Stimulated activated CD8-positive, alpha-beta memory T cell treated with anti-CD3 and anti-CD28 coated beads, Interleukin-7, amount 100 ng/mL, for 24 hours (primary cell): Measurements from ENCODE around the gene GHR.

Source experiments
- DNase-seq: peaks from one replicate; pipeline ENCODE4 v3.0.0-alpha.2; 2020; ENCODE audit warnings: low read depth

Gene GHR

DNA sequence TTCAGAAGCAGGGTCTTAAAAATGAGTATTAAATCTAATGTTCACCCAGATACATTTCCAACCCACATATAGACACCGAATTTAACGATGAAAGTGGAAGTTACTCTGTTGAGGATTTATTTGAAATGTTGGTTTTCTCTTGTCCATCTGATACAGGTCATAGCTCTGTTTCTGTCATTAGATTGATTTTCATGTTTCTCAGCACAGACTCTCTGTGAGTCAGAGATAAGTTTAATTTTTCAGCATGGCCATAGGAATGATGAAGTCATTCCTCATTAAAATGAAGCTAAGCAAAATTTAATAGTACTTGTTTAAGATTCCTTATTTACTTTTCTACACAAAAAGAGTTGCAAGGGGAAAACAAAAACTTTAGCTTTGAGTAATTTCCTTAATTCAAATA lies 38.8 kb downstream of the GHR start:
- DNase-seq: no peak

DNA sequence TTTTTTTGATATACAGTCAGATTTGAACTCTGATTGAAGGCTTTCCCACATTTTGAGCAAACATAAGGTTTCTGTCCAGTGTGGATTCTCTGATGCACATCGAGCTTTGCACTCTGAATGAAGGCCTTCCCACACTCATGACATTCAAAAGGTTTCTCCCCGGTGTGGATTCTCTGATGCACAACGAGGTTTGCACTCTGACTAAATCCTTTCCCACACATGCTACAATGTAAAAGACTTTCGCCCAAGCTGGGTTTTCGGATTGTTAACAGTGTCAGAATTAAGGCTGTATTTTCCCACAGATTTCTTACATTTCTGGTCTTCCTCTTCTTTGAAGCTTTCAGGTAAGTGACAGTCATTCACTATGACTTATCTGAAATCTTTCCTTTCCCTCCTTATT lies 44.3 kb downstream of the GHR start:
- no peak for DNase-seq

DNA sequence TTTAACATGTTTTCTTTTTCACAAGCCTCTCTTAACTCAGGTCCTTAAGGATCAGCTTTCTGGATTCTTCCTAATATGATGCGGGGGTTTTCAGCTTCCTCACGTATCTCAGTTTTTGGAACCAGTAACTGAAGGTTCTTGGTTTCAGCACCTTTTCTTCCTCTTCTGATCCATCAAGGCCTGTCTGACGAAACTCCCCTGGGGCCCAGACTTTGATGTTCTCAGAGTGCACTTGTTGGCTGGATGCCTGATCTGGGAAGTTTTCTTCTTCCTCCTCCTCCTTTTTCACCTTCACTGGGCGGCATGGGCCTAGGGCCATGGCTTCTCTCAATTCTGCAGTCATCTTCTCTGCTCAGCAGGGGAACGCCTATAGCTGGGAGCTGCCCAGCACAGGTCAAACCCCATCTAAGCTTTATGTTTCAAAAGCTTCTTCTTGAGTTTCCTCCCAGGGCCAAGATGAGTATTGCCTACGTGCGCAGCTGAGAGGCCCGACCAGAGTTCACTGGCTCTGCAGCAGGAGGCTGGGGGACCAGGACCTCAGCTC lies 44.8 kb downstream of the GHR start:
- no peak for DNase-seq

DNA sequence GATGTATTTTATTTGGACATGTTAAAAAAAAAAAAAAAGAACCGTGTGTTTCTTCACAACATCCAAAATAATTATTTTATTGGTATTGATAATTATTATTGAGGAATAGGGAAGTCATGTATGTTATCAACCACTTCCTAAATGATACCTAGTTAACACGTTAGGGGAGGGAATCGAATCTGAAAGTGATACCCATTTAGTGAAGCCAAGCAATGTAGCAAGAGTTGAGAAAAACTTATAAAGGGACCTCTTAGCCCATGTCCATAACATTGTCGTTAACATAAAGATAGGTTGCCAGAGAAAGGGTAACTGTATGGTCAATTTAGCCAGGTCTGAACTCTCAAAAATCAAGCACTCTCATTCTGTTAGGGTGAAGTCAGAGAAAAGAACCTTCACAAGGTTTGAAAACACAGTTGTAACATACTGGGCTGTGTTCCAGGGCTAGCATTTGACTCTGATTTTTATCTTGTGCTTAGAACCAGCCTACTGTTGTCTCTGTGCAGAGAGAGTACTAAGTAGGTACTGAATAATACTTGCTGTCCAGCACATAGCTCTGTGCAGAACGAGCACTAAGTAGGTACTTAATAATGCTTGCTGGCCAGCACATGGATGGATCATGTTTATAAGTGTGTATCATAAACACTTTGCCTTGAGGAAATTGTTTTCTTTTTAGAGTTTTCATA lies 60.4 kb downstream of the GHR start:
- DNase-seq: no peak

DNA sequence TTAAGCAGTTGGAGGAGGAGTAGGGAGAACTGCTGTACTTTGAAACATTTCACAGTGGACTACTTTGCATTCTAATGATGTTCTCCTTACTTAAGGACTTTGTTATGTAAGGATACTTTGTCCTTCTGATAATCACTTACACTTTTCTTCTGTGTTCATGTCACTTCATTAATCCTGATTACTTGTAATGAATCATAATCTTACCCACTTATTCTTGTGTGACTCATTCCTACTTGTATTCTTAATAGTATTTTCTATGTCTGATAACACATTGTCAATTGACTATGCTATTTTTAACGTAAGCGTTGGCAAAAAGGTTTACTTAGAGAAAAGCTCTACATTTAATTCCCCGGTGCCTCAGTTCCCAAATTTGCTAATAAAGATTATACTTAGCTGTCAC lies 63.8 kb downstream of the GHR start:
- DNase-seq: no peak

DNA sequence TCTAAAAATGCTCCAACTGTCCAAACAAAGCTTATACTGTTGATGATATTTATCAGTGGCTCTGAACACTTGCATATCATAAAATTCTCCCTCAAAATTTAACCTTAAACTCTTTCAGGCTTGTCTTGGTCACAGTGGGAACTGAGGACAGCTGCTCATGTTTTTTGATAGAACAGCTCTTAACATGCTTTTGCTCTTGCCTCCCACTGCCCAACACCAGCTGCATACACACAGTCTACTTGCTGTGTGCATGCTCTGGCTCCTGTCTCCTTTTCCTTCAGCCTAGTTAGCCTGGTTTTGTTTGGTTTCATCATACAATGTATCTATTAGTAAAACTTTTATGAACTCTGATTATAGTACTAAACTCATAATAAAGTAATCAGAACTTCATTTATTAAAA lies 64.6 kb downstream of the GHR start:
- DNase-seq: no peak

DNA sequence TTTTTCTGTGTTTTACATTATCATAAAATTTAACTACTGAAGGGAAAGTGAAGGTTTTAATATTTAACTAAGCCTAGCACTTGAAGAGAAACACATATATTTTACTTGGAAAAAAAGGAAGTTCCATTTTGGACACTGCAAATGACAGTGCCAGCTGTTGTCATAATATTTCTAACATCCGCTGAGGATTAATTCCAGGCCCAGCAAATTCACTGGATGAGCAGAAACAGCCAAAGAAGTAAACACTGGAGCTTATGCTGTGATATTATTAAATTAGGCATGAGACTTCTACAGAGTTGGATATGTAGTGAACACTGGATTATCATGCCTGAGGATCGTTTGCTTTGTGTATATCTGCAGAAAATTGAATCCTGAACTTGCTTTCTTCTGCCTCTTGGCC lies 67.6 kb downstream of the GHR start:
- DNase-seq: no peak

DNA sequence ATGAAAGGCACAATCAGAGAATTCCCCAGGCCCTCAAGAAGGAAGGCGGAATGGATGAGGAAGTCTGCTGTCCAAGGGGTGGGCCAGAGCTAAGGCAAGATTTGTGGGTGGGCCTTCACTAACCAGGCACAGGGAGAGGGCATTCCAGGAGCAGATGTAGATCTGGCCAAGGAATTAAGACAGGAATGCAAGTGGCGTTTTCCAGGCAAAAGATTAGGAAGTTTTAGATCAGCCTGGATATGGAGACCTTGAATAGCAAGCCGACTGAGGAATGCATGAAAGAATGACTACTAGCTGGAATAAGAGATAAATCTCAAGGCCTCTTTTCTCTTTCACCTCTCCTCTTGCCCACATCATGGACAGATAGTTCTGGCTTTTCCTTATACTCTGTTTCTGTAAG lies 68.5 kb downstream of the GHR start:
- DNase-seq: no peak

DNA sequence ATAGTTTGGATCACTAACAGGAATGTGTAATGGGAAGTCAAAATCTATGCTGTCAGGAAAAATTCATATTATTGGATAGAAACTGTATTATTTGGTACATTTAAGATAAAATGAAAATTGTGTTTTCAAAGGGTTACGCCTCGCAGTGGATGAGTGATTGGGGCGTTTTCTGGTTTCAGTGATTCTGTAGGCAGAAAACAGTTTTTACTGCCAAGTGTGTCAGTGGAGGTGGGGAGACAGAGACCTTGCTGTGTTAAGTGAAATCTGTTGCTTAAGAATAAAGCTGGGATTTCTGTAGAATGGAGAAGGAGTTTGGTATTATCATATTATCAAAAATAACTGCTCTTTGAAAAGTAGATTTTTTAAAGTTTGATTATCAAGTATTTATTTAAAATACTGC lies 69.7 kb downstream of the GHR start:
- DNase-seq: no peak

DNA sequence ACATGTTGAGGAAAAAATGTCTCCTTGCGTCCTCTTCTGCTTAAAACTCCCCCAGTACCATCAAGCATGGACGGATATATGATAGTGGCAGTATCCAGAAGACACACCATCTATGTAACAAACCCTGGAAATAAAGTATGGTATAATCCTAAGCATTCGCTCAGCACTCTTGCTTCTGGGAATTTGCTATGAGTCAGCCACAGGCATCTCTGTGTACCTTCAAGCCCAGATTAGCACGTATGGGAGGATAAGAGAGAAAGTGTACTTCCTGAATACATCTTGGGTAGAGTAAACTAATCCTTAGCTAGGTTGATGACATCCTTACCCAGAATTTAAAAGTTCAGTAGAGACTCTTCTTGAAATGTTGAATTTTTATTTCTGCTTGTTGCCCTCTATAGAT lies 71.2 kb downstream of the GHR start:
- no peak for DNase-seq

DNA sequence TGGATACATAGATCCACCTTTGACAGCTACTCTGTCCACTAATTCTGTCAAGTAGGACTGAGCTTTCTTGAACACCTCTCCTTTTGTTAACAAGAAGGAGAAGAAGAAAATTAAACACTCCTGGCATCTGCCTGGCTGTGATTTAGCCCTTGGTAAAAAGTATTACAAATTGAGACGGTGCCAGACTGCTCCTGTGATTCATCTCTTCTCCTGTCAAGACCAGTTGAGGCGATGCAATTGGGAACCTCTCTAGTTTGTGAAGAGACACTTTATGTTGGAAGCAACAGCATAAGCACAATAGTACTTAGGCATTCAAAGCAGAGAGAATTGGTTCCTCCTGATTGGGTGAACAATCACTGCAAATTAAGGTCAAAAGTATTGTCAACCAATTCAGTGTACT lies 72.7 kb downstream of the GHR start:
- no peak for DNase-seq

DNA sequence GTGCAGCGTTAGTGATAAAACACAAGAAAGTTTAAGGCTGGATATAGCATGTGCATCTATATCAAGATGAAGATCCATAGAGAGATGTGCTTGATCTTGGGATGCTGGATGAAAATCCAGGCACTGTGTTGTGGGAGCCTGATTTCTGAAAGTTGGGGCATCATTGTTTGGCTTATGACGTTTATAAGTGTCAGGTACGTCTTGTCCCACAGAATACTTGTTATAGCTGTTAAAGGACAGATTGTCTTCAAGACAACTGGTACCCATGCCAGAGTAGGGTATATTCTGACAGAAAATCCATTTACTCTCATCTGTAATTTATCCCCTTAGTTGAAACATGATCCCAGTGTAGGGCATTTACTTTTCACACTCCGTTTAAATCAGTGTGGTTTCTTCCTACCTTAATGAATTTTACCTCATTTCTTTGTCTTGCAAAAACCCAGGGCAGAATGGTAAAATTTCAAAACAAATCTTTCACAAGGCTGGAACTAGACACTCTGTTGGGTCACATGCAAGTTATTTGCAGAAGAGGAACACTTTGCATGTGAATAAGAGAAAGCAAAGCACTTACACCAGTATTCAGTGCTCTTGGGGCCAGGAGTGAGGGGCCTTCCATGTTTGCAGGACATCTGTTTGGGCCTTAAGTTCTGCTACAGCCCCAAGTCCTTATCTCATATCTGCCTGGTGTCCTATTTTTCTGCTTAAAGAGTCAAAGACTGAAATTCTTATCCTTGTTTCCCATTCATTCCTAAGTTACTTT lies 73.3 kb downstream of the GHR start:
- no peak for DNase-seq

DNA sequence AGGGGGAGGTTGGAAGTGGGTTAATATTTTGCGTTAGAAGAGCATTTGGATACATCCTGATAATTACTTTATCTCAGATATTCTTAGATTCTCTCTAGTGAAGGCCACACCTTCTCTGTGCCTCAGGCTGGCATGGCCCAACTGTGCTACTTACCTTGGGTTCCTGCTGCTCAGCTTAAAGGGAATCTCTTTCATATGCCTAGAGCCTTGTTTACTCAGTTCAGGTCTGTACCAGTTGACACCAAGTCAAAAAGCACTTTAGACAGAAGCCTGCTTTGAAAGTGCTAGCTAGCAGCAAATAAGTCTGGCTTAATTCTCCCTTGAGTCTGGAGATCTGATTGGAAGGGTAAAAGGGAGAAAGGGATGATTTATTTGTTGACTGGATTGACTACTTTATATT lies 74.8 kb downstream of the GHR start:
- DNase-seq: no peak

DNA sequence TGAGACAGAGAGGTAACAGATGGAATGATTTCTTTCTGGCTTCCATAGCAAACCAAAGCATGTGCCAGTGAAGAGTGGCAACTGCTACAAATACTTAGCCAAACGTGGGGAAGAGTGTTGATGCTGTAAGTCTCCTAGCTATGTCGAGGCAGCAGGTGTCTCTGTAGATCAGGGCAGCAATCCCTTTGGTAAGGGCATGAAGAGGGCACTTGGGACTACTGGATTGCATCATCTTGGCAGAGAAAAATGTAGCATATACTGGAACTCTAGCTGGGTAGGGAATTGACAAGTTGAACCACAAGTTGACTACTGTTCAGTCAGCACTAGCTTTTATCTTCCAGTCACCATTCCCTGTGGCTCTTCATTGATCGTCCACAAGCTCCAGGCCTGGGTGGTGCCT lies 75.8 kb downstream of the GHR start:
- no peak for DNase-seq

DNA sequence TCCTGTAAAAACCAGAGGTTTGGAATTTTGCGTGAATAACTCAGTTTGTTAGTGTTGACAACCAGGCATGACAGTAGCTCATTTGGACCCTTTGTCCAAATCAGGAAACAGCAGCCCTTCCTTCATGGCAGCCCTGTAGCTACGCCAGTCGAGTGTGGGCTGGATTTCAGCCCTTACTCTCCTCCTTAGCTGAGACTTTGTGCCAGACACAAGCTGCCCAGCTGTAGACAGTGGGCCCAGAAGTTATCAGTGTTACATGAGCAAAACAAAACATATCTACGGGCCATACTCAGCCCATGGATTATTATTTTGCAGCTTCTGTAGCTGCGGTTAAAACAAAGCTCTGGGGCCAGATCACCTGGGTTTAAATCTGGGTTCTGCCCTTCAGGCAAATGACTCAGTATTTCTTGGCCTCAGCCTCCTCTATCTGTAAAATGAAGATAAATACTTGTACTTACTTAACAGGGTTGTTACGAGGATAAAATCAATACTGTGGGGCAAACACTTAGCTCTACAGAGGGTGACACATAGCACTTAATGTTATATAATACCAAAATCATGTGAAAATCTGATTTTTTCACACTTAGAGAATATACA lies 76.9 kb downstream of the GHR start:
- DNase-seq: no peak

DNA sequence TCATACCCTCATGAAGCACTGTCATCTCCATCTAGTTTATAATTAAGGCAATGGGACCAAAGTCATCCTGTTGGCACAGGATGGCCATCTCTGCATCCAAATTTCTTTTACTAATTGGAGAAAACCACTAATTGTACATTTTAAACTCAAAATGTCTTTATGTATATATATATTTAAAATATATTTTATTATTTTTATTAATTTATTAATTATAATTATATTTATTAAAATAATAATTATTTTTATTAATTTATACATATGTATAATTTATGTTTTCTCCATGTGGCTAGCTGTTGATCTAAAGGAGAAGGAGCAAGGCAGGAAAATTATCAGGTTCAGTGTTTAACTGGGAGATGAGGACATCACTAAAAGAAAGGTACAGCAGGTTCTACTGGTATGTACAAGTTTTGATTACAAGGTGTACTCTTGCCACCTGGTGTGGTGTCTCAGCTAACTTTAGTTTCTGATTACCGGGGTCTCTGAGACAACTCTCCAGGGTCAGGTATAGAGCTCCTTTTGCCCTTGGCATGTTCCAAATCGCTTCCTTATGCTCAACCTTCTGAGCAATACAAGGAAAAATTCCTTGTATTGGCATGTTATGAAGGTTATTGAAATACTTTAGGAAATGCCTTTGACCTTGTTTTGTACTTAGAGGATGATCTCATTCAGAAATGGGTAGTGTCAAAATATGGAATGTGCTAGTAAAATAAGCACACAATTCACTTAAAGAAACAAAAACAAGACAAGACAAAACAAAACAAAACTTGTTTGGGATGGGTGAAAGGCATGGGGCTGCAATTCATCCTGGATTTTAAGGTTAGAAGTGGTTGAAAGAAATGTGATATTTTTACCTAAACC lies 79.6 kb downstream of the GHR start:
- no peak for DNase-seq

DNA sequence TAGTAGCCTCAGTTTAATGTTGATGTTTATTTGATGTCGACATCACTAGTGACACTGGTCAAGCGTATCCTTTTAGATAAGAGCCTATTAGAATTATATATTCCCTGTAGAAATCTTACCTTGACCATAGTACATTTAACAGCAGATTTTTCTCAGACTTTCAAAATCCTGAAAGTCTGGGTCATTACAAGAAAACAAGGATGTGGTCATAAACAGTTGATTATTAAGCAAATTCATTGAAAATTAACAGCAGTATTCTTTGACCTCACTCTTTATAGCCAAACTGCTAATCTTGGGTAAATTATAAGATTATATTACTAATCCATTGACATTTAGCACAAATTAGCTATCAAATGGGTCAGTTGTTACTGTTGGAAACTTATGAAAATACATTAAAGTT lies 83.4 kb downstream of the GHR start:
- no peak for DNase-seq

DNA sequence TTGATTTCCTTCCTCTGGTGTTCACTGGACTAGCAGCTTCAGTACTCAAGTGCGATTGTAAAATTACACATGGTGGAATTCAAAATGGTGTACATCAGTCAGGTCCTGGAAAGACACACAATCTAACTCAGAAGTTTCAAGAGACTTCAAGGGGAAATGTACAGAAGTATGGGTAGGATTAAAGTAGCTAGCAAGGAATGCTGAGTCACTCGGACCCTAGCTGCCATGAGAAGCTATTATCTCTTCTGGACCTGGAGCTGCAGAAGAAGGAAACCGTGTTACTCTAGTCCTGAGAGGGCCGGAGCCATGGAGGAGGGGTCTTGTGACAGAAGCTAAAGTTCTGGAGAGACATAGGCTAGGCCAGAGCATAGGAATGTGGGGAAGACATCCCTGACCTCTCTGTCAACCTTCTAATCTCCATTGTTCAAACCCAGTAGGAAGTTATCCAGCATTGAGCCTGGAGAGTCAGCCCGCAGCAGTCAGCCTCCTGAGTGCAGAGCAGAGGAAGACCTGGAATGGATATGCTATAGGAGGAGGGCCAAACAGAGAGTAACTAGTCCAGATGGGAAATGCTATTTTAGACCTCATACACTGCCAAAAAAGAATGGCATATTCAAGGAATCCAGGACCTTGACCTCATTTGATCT lies 84.3 kb downstream of the GHR start:
- no peak for DNase-seq

DNA sequence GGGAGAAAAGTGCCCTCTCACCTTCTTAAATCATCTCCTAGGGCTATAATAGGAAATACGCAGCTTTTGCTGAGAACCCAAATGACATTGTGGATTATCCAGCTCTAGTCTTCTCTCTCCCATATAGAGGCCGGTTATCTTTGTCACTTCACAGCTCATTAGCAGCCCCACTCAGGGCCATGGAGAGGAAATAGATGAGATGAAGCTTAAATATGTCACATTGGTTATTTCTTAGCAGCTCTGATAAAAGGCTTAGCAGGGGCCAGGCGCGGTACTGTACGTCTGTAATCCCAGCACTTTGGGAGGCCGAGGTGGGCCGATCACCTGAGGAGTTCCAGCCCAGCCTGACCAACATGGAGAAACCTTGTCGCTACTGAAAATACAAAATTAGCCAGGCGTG lies 90.0 kb downstream of the GHR start:
- no peak for DNase-seq

DNA sequence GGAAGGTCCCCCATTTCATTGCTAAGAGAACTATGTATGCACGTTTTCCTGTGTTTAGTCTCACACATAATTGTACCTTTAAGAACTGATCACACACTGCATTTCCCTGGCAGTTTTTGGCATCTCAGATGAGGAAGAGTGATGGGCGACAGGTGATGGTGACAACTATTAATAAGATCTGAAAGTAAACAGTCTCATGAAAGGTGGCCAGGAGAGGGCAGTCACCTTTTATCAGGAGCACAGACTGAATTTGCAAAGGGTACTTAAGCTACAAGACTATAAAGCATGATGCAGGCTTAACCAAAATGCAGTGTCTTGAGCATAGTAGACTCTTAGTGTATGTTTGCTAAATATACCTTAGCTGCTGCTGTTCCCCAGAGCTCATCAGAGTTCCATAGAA lies 91.5 kb downstream of the GHR start:
- no peak for DNase-seq

DNA sequence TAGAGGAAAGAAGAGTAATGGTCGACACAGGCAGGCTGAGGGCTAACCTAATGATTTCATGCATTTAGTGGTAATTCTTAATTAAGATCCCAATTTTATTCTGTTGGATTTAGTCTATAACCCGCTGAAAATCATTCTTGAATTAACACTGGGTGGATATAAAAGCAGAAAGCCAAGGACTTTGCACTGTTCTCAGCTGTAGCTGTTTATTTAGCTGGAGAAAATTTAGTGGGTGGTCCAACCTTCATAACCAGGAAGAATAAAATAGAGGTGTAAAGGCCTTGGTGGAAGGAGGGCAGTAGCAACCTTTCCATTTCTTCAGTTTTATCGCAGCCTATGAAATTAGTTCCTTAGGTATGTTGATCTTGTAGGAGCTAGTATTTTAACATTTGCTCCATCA lies 92.3 kb downstream of the GHR start:
- DNase-seq: no peak
